ENCODE data around the gene MAFF. TPM values are rescaled to one million over a fixed set of nuclear protein-coding genes. Genes with fewer than 3 reads are reported as not detected.

The MAFF gene
- polyA plus RNA-seq, 1 donor from 2014 or later: 2.1 TPM

DNA sequence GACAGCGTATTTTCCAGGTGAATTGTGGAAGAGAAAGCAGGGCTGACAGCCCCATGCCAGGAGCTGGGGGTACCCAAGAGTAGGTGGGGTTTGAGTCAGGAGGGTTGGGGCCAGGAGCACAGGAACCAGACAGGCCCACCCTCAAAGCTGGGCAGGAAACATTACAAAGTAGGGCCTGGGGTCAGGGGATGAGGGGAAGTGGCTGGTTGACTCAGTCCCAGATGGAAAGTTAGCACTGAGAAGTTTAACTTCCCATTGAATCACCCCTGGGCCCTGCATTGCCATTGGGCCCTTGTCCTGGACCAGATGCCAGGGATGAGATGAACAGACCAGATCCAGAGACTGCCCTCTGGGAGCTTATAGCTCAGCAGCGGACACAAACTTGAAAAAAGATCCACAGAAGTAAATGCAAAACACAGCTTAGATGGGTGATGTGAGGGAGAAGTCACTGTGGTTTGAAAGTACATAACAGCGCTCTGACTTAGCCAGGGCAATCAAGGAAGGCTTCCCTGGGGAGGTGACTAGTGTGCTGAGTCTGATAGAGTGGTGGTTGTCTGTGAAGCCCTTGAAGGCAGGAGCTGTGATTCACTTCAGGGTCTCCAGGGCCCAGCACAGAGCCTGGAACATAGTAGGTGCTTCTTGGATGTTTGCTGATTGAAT is 2.2 kb downstream of the MAFF start:
- no peaks in the 10 kb centered on the region for H4K20me1 ChIP-seq (ENCODE audit: insufficient read depth)
- H3K9me3 ChIP-seq (ENCODE audit: low read length): no peaks in the 10 kb centered on the region
- no peaks in the 10 kb centered on the region for H3K36me3 ChIP-seq (ENCODE audit: insufficient read depth, low read length)
- H2AFZ ChIP-seq (ENCODE audit: low read depth, low read length): no peak overlapping the region
- peaks cover 21% of the 10 kb centered on the region for H3K27me3 ChIP-seq (ENCODE audit: insufficient read depth, low read depth, low read length)
- H3K4me3 ChIP-seq (ENCODE audit: low read length): no peak overlapping the region
- no peak overlapping the region for H3K9ac ChIP-seq (ENCODE audit: low read length)
- H3F3A ChIP-seq (ENCODE audit: insufficient read depth, low read length, poor library complexity, severe bottlenecking): no peaks in the 10 kb centered on the region
- no peak overlapping the region for H3K4me2 ChIP-seq (ENCODE audit: low read length)
- H3K27ac ChIP-seq (ENCODE audit: low read length): no peak overlapping the region
- TF ChIP-seq MXI1 (conservative IDR thresholded peaks at IDR 0.05; ENCODE audit: poor library complexity, severe bottlenecking) (no peak), EZH2 (IDR thresholded peaks at IDR 0.05; ENCODE audit: borderline replicate concordance, insufficient read depth, low read length, poor library complexity, severe bottlenecking) (no peak), SMC3 (conservative IDR thresholded peaks at IDR 0.05; ENCODE audit: poor library complexity) (no peak), POLR2AphosphoS5 (IDR thresholded peaks at IDR 0.05) (no peak), RAD21 (conservative IDR thresholded peaks at IDR 0.05) (no peak), EP300 (conservative IDR thresholded peaks at IDR 0.05; ENCODE audit: poor library complexity, severe bottlenecking) (no peak), TAF1 (IDR thresholded peaks at IDR 0.05; ENCODE audit: low read depth) (no peak)
- TF ChIP-seq, protein P1, sequence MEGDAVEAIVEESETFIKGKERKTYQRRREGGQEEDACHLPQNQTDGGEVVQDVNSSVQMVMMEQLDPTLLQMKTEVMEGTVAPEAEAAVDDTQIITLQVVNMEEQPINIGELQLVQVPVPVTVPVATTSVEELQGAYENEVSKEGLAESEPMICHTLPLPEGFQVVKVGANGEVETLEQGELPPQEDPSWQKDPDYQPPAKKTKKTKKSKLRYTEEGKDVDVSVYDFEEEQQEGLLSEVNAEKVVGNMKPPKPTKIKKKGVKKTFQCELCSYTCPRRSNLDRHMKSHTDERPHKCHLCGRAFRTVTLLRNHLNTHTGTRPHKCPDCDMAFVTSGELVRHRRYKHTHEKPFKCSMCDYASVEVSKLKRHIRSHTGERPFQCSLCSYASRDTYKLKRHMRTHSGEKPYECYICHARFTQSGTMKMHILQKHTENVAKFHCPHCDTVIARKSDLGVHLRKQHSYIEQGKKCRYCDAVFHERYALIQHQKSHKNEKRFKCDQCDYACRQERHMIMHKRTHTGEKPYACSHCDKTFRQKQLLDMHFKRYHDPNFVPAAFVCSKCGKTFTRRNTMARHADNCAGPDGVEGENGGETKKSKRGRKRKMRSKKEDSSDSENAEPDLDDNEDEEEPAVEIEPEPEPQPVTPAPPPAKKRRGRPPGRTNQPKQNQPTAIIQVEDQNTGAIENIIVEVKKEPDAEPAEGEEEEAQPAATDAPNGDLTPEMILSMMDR (IDR thresholded peaks at IDR 0.05; ENCODE audit: poor library complexity, severe bottlenecking): no peak
- TF ChIP-seq, protein P2, sequence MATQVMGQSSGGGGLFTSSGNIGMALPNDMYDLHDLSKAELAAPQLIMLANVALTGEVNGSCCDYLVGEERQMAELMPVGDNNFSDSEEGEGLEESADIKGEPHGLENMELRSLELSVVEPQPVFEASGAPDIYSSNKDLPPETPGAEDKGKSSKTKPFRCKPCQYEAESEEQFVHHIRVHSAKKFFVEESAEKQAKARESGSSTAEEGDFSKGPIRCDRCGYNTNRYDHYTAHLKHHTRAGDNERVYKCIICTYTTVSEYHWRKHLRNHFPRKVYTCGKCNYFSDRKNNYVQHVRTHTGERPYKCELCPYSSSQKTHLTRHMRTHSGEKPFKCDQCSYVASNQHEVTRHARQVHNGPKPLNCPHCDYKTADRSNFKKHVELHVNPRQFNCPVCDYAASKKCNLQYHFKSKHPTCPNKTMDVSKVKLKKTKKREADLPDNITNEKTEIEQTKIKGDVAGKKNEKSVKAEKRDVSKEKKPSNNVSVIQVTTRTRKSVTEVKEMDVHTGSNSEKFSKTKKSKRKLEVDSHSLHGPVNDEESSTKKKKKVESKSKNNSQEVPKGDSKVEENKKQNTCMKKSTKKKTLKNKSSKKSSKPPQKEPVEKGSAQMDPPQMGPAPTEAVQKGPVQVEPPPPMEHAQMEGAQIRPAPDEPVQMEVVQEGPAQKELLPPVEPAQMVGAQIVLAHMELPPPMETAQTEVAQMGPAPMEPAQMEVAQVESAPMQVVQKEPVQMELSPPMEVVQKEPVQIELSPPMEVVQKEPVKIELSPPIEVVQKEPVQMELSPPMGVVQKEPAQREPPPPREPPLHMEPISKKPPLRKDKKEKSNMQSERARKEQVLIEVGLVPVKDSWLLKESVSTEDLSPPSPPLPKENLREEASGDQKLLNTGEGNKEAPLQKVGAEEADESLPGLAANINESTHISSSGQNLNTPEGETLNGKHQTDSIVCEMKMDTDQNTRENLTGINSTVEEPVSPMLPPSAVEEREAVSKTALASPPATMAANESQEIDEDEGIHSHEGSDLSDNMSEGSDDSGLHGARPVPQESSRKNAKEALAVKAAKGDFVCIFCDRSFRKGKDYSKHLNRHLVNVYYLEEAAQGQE (IDR thresholded peaks at IDR 0.05; ENCODE audit: borderline replicate concordance): no peak
- no peaks in the 10 kb centered on the region for H3K9me2 ChIP-seq (ENCODE audit: insufficient read depth, low read length)
- no peaks in the 10 kb centered on the region for H3K79me2 ChIP-seq (replicated peaks; ENCODE audit: insufficient read depth, low read length)

DNA sequence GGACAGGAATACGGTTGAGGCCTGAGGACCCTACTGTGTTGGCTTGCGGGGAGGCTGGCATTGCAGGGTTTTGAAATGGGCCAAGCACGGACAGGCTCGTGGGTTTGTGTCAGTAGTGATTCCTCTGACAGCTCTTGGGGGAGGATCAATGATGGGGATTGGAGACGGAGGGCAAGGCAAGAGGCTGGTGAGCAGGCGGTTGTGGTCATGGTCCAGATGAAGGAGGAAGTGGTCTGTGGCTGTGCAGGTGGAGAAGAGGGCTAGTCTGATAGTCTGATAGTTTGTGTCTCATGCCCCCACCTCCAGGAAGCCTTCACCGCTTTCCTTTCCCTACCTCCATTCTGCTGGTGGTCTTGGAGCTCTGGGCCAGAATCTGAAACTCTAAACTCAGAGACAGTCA is 3.0 kb downstream of the MAFF start:
- Histone ChIP-seq H3K9ac (ENCODE audit: low read length) (no peak overlapping the region), H3K36me3 (ENCODE audit: insufficient read depth, low read length) (no peaks in the 10 kb centered on the region), H3K9me2 (ENCODE audit: insufficient read depth, low read length) (no peaks in the 10 kb centered on the region), H3K4me3 (ENCODE audit: low read length) (no peak overlapping the region), H2AFZ (ENCODE audit: low read depth, low read length) (no peak overlapping the region), H3K27me3 (ENCODE audit: insufficient read depth, low read depth, low read length) (peaks cover 21% of the 10 kb centered on the region), H4K20me1 (ENCODE audit: insufficient read depth) (no peaks in the 10 kb centered on the region), H3F3A (ENCODE audit: insufficient read depth, low read length, poor library complexity, severe bottlenecking) (no peaks in the 10 kb centered on the region), H3K27ac (ENCODE audit: low read length) (no peak overlapping the region), H3K4me2 (ENCODE audit: low read length) (no peak overlapping the region), H3K9me3 (ENCODE audit: low read length) (no peaks in the 10 kb centered on the region), H3K79me2 (replicated peaks; ENCODE audit: insufficient read depth, low read length) (no peaks in the 10 kb centered on the region)
- TF ChIP-seq EP300 (conservative IDR thresholded peaks at IDR 0.05; ENCODE audit: poor library complexity, severe bottlenecking): no peak
- TF ChIP-seq RAD21 (conservative IDR thresholded peaks at IDR 0.05): no peak
- TF ChIP-seq EZH2 (IDR thresholded peaks at IDR 0.05; ENCODE audit: borderline replicate concordance, insufficient read depth, low read length, poor library complexity, severe bottlenecking): no peak
- TF ChIP-seq, protein P2 (IDR thresholded peaks at IDR 0.05; ENCODE audit: borderline replicate concordance): no peak
- TF ChIP-seq SMC3 (conservative IDR thresholded peaks at IDR 0.05; ENCODE audit: poor library complexity): no peak
- TF ChIP-seq TAF1 (IDR thresholded peaks at IDR 0.05; ENCODE audit: low read depth): no peak
- TF ChIP-seq, protein P1 (IDR thresholded peaks at IDR 0.05; ENCODE audit: poor library complexity, severe bottlenecking): no peak
- TF ChIP-seq POLR2AphosphoS5 (IDR thresholded peaks at IDR 0.05): no peak
- no peak for TF ChIP-seq MXI1 (conservative IDR thresholded peaks at IDR 0.05; ENCODE audit: poor library complexity, severe bottlenecking)

Measured in neural cell (in vitro differentiated cells).